Esophagus muscularis mucosa (tissue), 4 donors: ENCODE data around the gene TRIM33. TPM values are rescaled to one million over a fixed set of nuclear protein-coding genes. Genes with fewer than 3 reads are reported as not detected.
"Not testable (repeated sequence)": the region's sequence is repeated elsewhere in the genome, so short reads cannot be mapped to it uniquely, and the experiment has no call there.

Experiments
- DNase-seq: peaks from one replicate; pipeline ENCODE4 v3.0.0-alpha.2; 2017; ENCODE audit errors: extremely low spot score
- H3K27ac ChIP-seq, 4 donors: fragments of 200-600 bp; sonication (generic); replicated peaks in 1 of 4; 1 replicate in 3 of 4; 2 replicates in 1 of 4; pipeline ENCODE4 v1.5.1; 2016 to 2019; ENCODE audit warnings: mild to moderate bottlenecking in 1 of 4
- H3K27me3 ChIP-seq, 4 donors: fragments of 200-600 bp; sonication (generic); one replicate each; pipeline versions ENCODE4 v1.5.1 to v1.6.0; 2016 to 2019
- H3K36me3 ChIP-seq, 4 donors: fragments of 200-600 bp; sonication (generic); one replicate each; pipeline ENCODE4 v1.5.1; 2016 to 2019
- H3K4me1 ChIP-seq, 4 donors: fragments of 200-600 bp; sonication (generic); one replicate each; pipeline ENCODE4 v1.5.1; 2016 to 2019
- H3K4me3 ChIP-seq, 4 donors: fragments of 200-600 bp; sonication (generic); 1 replicate in 2 of 4; 2 replicates in 2 of 4; pipeline ENCODE4 v1.5.1; 2016 to 2019; ENCODE audit warnings: mild to moderate bottlenecking in 4 of 4, moderate library complexity in 1 of 4
- H3K9me3 ChIP-seq, 4 donors: fragments of 200-600 bp; sonication (generic); 1 replicate in 3 of 4; 2 replicates in 1 of 4; pipeline ENCODE4 v1.5.1; 2016 to 2019
- EP300 ChIP-seq: sonication (generic); formaldehyde crosslinking; IDR thresholded peaks from one replicate; pipeline ENCODE4 v1.6.1; 2017; ENCODE audit warnings: antibody characterized with exemption
- POLR2A ChIP-seq: fragments of 450-650 bp; IDR thresholded peaks from one replicate; pipeline ENCODE4 v1.6.1; 2017; ENCODE audit warnings: antibody characterized with exemption, moderate library complexity, mild to moderate bottlenecking, low read depth
- POLR2AphosphoS5 ChIP-seq, 2 donors: sonication (generic); formaldehyde crosslinking; IDR thresholded peaks; one replicate each; pipeline ENCODE4 v1.6.1; 2017; ENCODE audit warnings: antibody characterized with exemption in 2 of 2
- WGBS: methylation state at CpG from one replicate; pipeline ENCODE4 v1.1.5; 2018; 5-methylcytosine and 5-hydroxymethylcytosine counted together
- intact Hi-C: fragments of 100-400 bp; cut with DNase I; formaldehyde crosslinking; loops from one replicate; pipeline ENCODE4 v1.15.1; 2023
- total RNA-seq, 4 donors: library from RNA; depleted of rRNA; stranded (reverse); fragments of >200 nt; gene quantifications; one replicate each; pipeline versions ENCODE4 v1.1.0 to v1.2.1, GENCODE V29; 2016
- TF ChIP-seq, protein P1 (sequence below), 3 experiments: fragments of 200-600 bp in 2 of 3; fragments of 450-650 bp in 1 of 3; sonication (generic) in 2 of 3; IDR thresholded peaks; one replicate each; pipeline ENCODE4 v1.5.1; 2017 to 2019; ENCODE audit warnings: antibody characterized with exemption in 3 of 3, mild to moderate bottlenecking in 2 of 3, moderate library complexity in 1 of 3

The TRIM33 gene
- total RNA-seq, 4 donors from 2014 or later = 28.0 to 36.6 (median 29.5) TPM

DNA sequence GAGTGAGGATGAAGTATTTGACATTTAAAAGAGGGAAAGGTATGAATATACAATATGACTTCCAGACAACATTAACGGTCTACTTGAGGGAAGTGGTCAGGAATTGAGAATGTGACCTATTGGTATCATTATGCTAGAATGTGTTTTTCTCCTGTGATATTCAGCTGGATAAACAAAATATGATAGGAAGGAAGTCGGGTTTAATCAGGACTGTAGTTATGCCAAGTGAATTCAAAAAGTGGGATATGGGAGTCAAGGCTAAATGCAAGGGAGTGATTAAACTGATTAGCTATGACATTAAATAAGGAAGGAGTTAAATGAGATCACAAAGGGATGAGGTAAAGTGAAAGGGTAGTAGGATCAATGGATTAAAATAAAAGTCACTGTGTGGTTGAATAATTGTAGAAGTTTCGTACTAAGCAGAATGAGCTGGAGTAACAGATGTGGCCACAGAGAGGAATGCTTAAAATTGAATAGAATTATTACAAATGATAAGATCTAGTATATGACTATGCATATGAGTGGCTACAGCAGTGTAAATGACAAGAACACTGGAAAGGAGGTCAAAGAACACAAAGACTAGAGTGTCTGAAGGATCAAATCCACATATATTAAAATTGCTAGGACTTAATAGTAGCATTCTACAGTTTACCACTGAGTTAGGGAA is 62.5 kb downstream of the TRIM33 start:
- no peak overlapping the region for H3K27ac ChIP-seq
- 81% methylated on average over 3 of the region's 3 CpGs for WGBS
- H3K4me3 ChIP-seq = no peak overlapping the region
- no peaks in the 10 kb centered on the region for H3K9me3 ChIP-seq
- no peaks in the 10 kb centered on the region for H3K27me3 ChIP-seq
- peaks cover 0 to 9% (median 0%) of the 10 kb centered on the region in 4 donors for H3K4me1 ChIP-seq
- intact Hi-C loops = no loop called here
- peaks cover 4 to 39% (median 17%) of the 10 kb centered on the region in 4 donors for H3K36me3 ChIP-seq
- no peak for DNase-seq
- TF ChIP-seq, protein P1, sequence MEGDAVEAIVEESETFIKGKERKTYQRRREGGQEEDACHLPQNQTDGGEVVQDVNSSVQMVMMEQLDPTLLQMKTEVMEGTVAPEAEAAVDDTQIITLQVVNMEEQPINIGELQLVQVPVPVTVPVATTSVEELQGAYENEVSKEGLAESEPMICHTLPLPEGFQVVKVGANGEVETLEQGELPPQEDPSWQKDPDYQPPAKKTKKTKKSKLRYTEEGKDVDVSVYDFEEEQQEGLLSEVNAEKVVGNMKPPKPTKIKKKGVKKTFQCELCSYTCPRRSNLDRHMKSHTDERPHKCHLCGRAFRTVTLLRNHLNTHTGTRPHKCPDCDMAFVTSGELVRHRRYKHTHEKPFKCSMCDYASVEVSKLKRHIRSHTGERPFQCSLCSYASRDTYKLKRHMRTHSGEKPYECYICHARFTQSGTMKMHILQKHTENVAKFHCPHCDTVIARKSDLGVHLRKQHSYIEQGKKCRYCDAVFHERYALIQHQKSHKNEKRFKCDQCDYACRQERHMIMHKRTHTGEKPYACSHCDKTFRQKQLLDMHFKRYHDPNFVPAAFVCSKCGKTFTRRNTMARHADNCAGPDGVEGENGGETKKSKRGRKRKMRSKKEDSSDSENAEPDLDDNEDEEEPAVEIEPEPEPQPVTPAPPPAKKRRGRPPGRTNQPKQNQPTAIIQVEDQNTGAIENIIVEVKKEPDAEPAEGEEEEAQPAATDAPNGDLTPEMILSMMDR (IDR thresholded peaks at IDR 0.05) = no peak
- no peak for TF ChIP-seq EP300
- TF ChIP-seq POLR2A = no peak
- no peak for TF ChIP-seq POLR2AphosphoS5 (IDR thresholded peaks at IDR 0.05)

DNA sequence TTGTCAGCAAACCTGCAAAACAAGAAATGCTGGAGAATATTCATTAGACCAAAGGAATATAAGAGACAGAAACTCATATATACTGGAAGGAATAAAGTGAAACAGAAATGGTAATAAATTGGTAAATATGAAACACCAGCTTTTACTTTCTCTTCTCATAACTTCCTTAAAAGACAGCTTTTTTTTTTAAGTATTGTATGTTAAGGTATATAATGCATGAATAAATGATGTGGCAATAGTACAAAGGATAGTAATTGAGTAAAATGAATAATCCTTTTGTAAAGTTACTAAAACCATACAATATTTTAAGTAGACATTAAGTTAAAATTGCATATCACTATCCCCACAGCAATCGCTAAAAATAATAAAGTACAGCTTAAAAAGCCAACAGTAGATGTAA is 64.8 kb downstream of the TRIM33 start:
- 96% methylated on average over 1 of the region's 1 CpG for WGBS
- no peaks in the 10 kb centered on the region for H3K27me3 ChIP-seq
- DNase-seq = no peak
- peaks cover 0 to 9% (median 0%) of the 10 kb centered on the region in 4 donors for H3K4me1 ChIP-seq
- no peak for TF ChIP-seq POLR2AphosphoS5 (IDR thresholded peaks at IDR 0.05)
- no peak for TF ChIP-seq EP300
- TF ChIP-seq POLR2A = no peak
- TF ChIP-seq, protein P1 (IDR thresholded peaks at IDR 0.05) = no peak
- no peaks in the 10 kb centered on the region for H3K9me3 ChIP-seq
- H3K27ac ChIP-seq = no peak overlapping the region
- peaks cover 0 to 33% (median 17%) of the 10 kb centered on the region in 4 donors for H3K36me3 ChIP-seq
- no peak overlapping the region for H3K4me3 ChIP-seq
- intact Hi-C loops = no loop called here

DNA sequence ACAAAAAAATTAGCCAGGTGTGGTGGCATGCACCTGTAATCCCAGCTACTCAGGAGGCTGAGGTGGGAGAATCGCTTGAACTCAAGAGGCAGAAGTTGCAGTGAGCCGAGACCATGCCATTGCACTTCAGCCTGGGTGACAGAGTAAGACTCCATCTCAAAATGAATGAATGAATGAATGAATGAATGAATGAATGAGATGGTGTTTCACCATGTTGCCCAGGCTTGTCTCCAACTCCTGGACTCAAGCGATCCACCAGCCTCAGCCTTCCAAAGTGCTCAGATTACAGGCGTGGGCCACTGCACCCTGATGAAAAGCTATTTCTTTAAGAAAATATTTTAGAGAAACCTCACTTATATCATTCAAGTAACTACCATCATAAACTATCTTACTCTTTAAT is 67.8 kb downstream of the TRIM33 start:
- 95% methylated on average over 4 of the region's 4 CpGs for WGBS
- intact Hi-C loops, H3K27ac ChIP-seq, H3K9me3 ChIP-seq, H3K27me3 ChIP-seq, H3K4me1 ChIP-seq, DNase-seq, H3K4me3 ChIP-seq: not testable (repeated sequence)
- peaks cover 0 to 35% (median 18%) of the 10 kb centered on the region in 4 donors for H3K36me3 ChIP-seq

DNA sequence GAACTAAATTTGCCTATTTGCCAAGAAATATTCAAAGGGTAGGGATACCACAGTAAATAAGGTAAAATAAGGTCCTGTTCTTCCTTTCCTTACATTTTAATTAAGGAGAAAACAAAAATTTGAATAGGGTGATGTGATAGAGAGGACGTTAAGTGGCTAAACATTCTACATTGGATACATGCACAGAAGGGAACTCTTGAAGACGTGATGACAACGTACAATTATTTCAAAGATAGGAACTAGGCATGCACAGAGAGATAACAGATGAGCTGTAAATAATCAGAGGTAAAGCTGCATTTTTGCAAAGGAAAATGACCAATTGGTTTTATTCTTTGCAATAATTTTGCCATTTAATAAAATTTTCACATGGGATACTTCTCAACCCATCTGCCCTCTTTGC is 69.7 kb downstream of the TRIM33 start:
- DNase-seq = no peak
- no peak overlapping the region for H3K27ac ChIP-seq
- H3K36me3 ChIP-seq = peaks cover 0 to 35% (median 18%) of the 10 kb centered on the region in 4 donors
- no peaks in the 10 kb centered on the region for H3K4me1 ChIP-seq
- intact Hi-C loops = no loop called here
- H3K4me3 ChIP-seq = no peak overlapping the region
- WGBS = 94% methylated on average over 3 of the region's 3 CpGs
- TF ChIP-seq, protein P1 (IDR thresholded peaks at IDR 0.05) = no peak
- H3K9me3 ChIP-seq = no peaks in the 10 kb centered on the region
- no peaks in the 10 kb centered on the region for H3K27me3 ChIP-seq

DNA sequence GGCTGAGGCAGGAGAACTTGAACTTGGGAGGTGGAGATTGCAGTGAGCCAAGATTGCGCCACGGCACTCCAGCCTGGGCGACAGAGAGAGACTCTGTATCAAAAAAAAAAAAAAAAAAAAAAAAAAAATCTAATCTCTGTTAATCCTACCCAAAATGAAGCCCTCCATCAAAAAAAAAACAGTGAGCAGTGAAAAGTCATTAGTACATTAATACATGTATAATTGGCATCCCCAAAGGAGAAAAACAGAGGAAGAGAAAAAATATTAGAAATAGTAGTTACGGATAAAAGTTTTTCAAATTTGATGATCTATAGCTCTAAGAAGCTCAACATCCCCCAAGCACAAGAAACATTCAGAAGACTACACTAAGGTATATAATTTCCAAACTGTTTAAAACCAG is 71.6 kb downstream of the TRIM33 start:
- H3K27me3 ChIP-seq = no peaks in the 10 kb centered on the region
- 85% methylated on average over 4 of the region's 4 CpGs for WGBS
- TF ChIP-seq POLR2AphosphoS5 (IDR thresholded peaks at IDR 0.05) (no peak), EP300 (no peak)
- TF ChIP-seq, protein P1 (IDR thresholded peaks at IDR 0.05) = no peak

More for the DNA sequence above, 71.6 kb downstream of the TRIM33 start:
- H3K9me3 ChIP-seq = no peaks in the 10 kb centered on the region
- peaks cover 0 to 24% (median 13%) of the 10 kb centered on the region in 4 donors for H3K36me3 ChIP-seq
- H3K4me1 ChIP-seq = no peaks in the 10 kb centered on the region
- intact Hi-C loops = no loop called here
- H3K4me3 ChIP-seq = no peak overlapping the region
- no peak for DNase-seq
- H3K27ac ChIP-seq = no peak overlapping the region
